ENCODE data around the gene PALD1. TPM values are rescaled to one million over a fixed set of nuclear protein-coding genes. Genes with fewer than 3 reads are reported as not detected.
"Not testable (repeated sequence)": the region's sequence is repeated elsewhere in the genome, so short reads cannot be mapped to it uniquely, and the experiment has no call there.

PALD1 gene
- total and polyA plus RNA-seq, 9 of the 15 experiments (the other 6 are each of a cell fraction or from before 2014, with no cell fraction given): 0.03 to 0.29 (median 0.09) TPM; not detected in 2

DNA sequence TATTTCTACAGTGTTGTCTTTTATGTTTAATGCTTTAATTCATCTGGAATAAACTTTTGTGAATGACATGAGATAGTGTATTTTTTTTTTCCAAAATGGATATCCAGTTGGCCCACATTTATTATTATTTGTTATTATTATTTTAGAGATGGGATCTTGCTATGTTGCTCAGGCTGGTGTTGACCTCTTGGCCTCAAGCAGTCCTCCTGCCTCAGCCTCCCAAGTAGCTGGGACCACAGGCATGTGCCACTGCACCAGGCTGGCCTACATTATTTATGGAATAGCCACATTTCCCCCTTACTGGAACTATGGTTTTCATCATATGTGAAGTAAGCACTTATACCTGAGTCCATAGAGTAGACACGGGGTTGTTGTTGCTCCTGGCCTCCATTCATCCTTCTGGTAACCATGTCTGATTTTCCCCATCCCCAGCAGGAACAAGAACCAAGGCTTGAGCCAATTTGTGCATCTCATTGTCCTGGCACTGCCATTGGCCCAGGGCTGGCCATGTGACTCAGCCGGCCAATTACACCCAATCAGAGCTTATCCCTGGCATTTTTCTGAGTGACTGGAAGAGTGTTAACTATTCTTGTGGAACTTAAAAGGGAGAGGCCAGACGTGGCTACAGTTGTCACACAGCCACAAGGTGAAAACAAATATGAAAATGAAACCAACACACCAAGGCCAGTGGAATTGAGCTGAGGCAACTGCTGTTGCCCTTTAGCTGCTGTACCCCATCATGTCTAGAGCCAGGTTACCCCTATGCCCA is 100.9 kb downstream of the PALD1 start (continued):
- TF ChIP-seq ZNF324 (CRISPR knock-in tag; IDR thresholded peaks at IDR 0.05): no peak
- peak; percentile 94 for TF ChIP-seq ZNF121 (CRISPR knock-in tag; conservative IDR thresholded peaks at IDR 0.05)
- TF ChIP-seq, protein P1, sequence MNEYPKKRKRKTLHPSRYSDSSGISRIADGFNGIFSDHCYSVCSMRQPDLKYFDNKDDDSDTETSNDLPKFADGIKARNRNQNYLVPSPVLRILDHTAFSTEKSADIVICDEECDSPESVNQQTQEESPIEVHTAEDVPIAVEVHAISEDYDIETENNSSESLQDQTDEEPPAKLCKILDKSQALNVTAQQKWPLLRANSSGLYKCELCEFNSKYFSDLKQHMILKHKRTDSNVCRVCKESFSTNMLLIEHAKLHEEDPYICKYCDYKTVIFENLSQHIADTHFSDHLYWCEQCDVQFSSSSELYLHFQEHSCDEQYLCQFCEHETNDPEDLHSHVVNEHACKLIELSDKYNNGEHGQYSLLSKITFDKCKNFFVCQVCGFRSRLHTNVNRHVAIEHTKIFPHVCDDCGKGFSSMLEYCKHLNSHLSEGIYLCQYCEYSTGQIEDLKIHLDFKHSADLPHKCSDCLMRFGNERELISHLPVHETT (CRISPR knock-in tag; conservative IDR thresholded peaks at IDR 0.05 in 1 of 2, IDR thresholded peaks at IDR 0.05 in 1 of 2): peak in 1 of 2 experiments; percentile 54; a peak in 1 of 4 replicates
- peak; percentile 6 for TF ChIP-seq CHD4 (IDR thresholded peaks at IDR 0.05; ENCODE audit: insufficient read depth, insufficient replicate concordance, low read depth, low read length, poor library complexity, severe bottlenecking)
- 0 out of 2 replicates have a peak, but pooled peaks have one; percentile 7 for TF ChIP-seq KAT7 (CRISPR knock-in tag; IDR thresholded peaks at IDR 0.05; ENCODE audit: borderline replicate concordance)
- TF ChIP-seq, protein P2, sequence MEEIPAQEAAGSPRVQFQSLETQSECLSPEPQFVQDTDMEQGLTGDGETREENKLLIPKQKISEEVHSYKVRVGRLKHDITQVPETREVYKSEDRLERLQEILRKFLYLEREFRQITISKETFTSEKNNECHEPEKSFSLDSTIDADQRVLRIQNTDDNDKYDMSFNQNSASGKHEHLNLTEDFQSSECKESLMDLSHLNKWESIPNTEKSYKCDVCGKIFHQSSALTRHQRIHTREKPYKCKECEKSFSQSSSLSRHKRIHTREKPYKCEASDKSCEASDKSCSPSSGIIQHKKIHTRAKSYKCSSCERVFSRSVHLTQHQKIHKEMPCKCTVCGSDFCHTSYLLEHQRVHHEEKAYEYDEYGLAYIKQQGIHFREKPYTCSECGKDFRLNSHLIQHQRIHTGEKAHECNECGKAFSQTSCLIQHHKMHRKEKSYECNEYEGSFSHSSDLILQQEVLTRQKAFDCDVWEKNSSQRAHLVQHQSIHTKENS (CRISPR knock-in tag; IDR thresholded peaks at IDR 0.05): no peak
- TF ChIP-seq L3MBTL2 (IDR thresholded peaks at IDR 0.05): peak; percentile 42; the same call in 1 of the 2 replicates

DNA sequence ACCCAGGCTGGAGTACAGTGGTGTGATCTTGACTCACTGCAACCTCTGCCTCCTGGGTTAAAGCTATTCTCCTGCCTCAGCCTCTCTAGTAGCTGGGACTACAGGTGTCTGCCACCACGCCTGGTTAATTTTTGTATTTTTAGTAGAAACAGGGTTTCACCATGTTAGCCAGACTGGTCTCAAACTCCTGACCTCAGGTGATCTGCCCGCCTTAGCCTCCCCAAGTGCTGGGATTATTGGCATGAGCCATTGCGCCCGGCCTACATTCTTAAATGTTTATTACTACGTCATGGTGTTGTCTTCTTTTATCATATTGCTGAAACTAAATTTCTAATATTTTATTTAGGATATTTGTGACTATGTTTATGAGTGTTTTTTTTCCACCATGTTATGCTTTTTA is 102.6 kb downstream of the PALD1 start:
- H3K36me3 ChIP-seq (ENCODE audit: control insufficient read depth, insufficient read depth, low read length); H3K9me3 ChIP-seq (replicated peaks; ENCODE audit: control insufficient read depth, insufficient read depth, low read depth, low read length); BruUV-seq (replicated peaks); POLR2A ChIA-PET; H4K20me1 ChIP-seq (replicated peaks; ENCODE audit: control insufficient read depth, insufficient read depth, low read length); in situ Hi-C loops (cut with MboI); H3K4me2 ChIP-seq (ENCODE audit: insufficient read depth, low read length); H3K27ac ChIP-seq (ENCODE audit: extremely low read depth, low read depth, low read length); CTCF ChIA-PET (ENCODE audit: low intra/inter-chr PET ratio); H3K9ac ChIP-seq (ENCODE audit: insufficient read depth in 1 of 2, low read depth in 2 of 2, low read length in 2 of 2); H2AFZ ChIP-seq (ENCODE audit: low read depth, low read length); H3K79me2 ChIP-seq (ENCODE audit: control insufficient read depth, insufficient read depth, low read length); H3K4me3 ChIP-seq; intact Hi-C loops (cut with micrococcal nuclease); ATAC-seq; H3K9me1 ChIP-seq (ENCODE audit: control insufficient read depth, insufficient read depth, low read length); H3K27me3 ChIP-seq (ENCODE audit: control insufficient read depth in 2 of 2, insufficient read depth in 2 of 2, low read length in 2 of 2); DNase-seq (ENCODE audit: extremely low read depth in 1 of 4, low spot score in 3 of 4); FAIRE-seq: not testable (repeated sequence)
- WGBS (ENCODE audit: insufficient coverage, low coverage, missing lambda C conversion rate): 88% methylated on average over 5 of the region's 5 CpGs
- peaks cover 28 to 47% of the 10 kb centered on the region in 2 experiments for H3K4me1 ChIP-seq (replicated peaks in 1 of 2; ENCODE audit: control insufficient read depth in 2 of 2, insufficient read depth in 2 of 2, low read length in 2 of 2)
